CD4-positive, alpha-beta T cell treated with Interleukin-17A for 1 hour (primary cell): ENCODE measurements around the gene GPR27.
A peak's percentile ranks its signal among the peaks of the same experiment; 100 is the strongest.

Source experiments
- DNase-seq: peaks from one replicate; pipeline ENCODE4 v3.0.0-alpha.2; 2020

Gene GPR27

DNA sequence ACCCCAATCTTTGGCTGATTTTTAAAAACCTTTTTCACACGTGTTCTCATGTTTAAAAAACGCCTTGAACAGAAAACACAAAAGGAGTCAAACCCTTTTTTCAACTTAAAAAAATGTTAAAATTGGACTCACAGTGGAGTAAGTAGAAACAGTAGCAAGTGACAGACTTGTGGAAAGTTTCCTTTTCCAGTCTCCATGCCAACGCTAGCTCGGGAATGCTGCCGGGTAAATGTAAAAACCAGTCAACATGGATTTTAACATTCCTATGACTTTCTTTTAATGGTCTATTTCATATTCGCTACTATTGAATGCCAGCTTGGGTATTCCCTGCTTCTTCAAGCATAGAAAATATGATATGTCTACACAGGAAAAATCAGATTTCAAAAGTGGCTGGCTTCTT is 32.9 kb downstream of the GPR27 start:
- DNase-seq: no peak

DNA sequence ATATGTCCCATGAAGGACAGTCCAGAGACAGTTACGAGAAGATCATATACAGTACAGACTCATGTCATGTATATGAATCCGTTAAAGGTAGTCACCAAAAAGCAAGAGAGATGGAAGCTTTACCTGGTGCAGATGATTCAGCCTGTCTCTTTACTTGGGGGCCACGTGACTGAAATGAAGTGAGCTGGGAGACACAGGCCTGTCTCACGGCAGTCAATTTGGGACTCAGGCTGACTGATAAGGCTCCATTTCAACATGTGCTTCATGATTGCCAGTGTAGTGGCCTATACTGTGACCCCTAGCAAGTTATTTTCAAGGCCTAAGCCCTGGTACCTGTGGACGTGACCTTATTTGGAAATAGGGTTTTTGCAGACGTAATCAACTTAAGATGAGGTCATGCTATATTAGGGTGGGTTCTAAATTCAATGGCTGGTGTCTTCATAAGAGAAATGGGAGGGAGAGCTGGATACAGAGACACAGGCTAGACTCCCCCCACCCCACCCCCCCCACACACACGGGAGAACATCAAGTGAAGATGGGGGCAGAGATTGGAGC is 34.3 kb downstream of the GPR27 start:
- DNase-seq: no peak

DNA sequence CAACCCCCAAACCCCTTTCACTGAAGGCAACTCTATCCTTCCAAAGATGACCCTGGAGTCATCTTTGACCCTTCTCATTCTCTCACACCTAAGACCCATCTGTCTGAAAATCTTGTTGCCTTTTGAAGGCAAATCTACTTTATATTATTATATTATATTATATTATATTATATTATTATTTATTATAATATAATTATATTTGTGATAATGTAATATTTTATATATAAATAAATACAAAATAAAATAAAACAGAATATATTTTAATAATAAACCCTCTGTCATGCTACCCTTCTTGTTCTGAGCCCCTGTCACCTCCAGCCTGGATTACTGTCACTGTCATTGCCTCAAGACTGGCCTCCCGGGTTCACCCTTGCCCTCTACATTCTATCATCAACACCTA is 36.3 kb downstream of the GPR27 start:
- DNase-seq: no peak

DNA sequence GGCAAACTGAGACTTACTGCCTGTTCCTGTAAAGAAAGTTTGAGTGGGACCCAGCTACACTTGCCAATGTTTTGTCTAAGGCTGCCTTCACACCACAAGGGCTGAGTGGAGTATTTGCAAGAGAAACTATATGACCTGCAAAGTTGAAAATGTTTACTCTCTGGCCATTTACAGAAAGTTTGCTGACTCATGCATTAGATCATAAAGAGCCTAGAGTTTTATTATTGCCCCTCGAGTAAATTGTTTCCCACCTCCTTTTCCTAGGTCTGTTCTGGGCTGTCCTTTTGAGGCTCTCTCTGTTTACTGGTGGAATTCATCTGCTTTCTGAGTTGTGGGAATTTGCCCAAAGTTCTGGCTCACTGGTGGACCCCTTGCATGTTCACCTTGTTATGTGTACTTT is 38.0 kb downstream of the GPR27 start:
- DNase-seq: no peak

DNA sequence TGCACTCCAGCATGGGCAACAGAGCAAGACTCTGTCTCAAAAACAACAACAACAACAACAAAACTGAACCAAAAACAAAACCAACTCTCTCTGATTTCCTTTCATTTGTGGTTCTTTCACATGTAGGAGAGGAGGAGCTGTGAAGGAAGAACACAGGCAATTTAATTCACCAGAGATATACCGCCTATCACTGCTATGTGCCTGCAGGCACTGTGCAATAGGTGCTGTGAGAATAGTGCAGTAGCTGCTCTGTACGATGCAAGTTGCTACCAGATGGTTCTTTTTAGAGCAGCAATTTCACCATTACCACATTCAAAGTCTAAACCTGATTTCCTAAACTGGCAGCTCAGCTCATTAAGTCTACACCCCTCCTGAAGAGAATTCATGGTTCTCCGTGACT is 42.6 kb downstream of the GPR27 start:
- no peak for DNase-seq

DNA sequence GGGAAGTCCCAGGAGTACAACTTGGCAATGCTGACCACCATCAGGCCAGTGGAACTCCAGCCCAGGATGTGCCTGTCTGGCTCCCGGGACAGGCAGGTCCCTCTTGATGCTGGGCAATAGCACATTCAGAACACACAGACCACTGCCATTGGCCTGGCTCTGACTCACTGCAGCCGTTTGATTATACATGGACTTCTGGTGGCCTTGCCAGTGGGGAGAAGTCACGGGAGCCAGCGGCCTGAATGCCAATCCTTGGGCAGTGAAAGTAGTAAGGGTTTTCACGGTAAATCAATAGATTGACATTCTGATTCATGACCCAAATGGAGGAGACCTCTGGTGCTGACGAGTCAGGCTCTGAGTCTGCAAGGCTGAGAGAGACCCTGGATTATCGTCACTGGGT is 43.8 kb downstream of the GPR27 start:
- no peak for DNase-seq

DNA sequence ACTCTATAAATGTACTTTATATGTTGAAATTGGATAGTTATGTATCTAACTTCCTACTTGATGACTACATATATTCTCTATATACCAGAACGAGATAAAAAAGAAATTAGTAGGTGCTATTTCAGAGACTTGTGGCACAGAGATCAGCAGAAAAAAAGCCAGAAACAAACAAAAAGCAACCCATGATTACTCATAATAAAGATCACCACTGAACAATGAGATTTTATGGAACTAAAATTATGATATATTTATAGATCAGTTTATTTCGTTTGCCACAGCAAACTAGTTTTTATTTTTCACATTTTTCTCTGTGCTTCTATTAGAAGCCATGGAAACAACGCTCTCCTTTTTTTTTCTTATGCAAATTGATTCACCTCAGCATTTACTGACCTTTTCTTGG is 46.4 kb downstream of the GPR27 start:
- no peak for DNase-seq

DNA sequence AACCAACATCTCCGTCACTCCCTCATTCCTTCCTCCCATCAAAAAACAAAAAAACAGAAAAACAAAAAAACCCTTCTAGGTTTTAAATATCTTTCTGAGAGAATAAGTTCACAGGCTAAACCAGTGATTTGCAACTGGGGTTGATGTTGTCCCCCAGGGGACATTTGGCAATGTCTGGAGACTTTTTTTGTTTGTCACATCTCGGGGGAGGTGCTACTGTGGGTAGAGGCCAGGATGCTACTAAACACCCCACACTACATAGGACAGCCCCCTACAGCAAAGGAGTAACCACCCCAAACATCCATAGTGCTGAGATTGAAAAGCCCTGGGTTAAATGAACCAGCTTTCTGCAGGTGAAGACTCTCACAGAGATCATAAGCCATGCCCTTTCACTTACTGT is 48.3 kb downstream of the GPR27 start:
- no peak for DNase-seq

DNA sequence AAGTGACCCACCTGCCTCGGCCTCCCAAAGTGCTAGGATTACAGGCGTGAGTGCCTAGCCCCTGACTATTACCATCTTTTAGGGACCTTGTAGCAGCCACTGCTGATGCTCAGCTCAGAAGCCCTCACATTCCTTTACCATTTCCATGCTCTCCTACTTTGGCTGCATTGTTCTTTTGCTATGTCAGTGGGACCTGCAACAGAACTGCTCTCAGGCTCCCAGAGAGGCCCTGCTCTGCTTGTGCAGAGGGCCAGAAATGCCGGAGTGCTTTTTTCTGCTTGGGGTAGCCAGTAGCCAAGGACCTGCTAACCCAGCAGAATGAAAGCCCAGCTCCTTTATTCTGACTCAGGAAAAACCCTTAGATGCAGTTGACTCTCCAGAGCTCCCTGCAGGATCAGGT is 49.6 kb downstream of the GPR27 start:
- no peak for DNase-seq

DNA sequence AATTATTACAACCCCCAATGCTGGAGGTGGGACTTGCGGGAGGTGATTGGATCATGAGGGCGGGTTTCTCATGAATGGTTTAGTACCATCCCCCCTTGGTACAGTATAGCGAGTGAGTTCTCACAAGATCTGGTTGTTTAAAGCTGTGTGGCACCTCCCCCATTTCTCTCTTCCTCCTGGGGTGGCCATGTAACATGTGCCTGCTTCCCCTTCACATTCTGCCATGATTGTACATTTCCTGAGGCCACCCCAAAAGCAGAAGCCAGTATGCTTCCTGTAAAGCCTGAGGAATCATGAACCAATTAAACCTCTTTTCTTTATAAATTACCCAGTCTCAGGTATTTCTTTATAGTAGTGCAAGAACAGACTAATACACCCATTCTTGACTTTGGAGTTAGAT is 51.5 kb downstream of the GPR27 start:
- peak; percentile 5 for DNase-seq

DNA sequence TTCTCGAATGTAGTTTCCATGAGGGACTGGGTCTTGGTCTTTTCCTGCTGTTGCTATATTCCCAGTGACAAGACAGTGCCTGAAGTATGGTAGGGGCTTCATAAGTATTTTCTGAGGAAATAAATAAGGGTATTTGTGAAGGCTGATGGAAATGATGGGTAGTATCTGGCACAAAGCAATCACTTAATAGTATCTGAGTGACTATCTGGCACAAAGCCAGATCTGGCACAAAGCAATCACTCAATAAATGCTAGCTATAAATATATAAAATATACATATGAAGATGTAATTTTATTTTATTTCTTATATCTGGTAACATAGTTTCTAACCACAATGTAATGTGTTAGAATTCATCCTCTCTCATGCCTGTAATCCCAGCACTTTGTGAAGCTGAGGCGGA is 52.0 kb downstream of the GPR27 start:
- no peak for DNase-seq
